Erythroblast (primary cell): ENCODE data around the gene CA10.

ENCODE experiments used
- GATA1 ChIP-seq: IDR thresholded peaks from 2 replicates; pipeline ENCODE4 v1.6.1; 2011; ENCODE audit warnings: low read depth, mild to moderate bottlenecking, control low read depth, low read length, moderate library complexity
- POLR2A ChIP-seq: IDR thresholded peaks from 2 replicates; pipeline ENCODE4 v1.6.1; 2011; ENCODE audit warnings: mild to moderate bottlenecking, low read length

DNA sequence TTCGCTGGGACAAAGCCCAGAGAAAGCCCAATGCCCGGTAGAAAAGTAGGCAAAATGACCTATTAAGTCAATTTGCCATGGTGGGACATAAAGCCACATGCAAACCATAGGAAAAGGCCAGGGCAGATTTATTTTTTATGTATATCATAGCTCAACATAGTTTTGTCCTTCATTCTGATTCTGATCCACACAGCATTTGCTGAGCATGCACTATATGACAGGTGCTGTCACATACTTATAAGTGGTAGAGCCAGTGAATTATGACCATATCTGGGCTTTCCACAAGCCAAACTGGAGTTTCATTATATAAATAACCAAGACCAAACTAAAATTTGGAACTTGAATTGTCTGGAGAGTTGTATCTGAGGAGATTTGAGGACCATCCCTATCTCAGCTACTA lies 74.3 kb downstream of the CA10 start:
- TF ChIP-seq POLR2A = no peak
- no peak for TF ChIP-seq GATA1
